ENCODE results near the gene SUGP1.

Gene SUGP1

DNA sequence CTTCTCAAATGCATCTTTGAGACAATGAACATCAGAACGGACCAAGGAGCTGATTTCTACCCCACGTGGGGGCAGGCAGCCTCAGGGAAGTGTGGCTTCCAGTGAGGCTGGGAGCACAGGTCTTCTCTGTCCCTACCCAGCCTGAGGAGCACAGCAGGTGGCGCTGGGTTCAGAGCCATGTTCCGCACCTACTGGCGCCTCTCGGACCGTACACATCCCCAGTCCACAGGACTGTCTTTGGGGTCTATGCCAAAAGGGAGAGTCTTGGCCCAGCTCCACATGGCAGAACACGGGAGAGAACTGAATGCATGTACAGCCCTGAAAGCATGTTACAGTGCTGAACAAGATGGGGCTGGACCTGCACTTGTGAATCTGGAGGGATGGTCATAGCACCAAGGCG, 22.6 kb downstream of the SUGP1 start:
- DNase-seq (ENCODE audit: low read depth), result no peak

DNA sequence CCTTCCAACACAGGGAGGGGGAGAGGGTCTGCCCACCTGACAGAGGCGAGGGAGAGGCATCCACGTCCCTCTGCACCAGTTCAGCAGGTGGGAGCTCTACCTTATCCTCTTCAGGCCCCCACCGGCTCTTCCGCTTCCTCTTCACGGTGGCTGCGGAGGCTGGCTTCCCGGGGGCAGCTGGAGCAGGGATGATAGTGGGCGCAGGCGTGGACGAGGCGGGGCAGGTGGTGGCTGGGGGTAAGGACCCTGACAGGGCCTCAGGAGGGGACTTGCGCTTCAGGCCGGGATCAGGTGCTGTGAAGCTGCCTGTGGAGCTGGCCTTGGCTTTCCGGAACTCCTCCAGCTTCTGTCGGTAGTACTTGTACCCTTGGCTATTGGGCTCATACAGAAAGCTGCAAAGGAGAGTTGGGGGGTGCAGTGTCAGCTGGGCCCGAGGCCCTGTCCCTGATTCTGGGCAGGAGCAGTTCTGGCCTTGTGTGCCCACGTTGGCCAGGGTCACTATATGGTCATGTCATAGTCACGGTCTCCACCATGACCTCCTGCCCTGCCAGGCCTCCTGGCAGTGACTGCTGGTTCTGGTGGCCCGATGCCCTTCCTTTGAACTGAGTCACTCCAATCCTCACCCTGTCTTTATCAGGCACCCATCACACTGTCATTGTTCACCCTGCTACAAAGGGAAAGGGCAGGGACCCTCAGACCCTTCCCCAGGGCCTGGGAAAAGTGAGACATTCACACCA, 23.2 kb downstream of the SUGP1 start:
- no peak for DNase-seq (ENCODE audit: low read depth)

DNA sequence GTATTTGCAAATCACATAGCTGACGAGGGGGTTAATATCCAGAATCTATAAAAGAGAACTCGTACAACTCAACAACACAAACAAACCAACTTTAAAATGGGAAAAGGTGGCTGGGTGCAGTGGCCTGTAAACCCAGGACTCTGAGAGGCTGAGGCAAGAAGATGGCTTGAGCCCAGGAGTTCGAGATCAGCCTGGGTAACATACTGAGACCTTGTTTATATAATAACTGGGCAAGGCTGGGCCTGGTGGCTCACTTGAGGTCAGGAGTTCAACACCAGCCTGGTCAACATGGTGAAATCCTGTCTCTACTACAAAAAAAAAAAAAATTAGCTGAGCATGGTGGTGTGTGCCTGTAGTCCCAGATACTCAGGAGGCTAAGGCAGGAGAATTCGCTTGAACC, 25.4 kb downstream of the SUGP1 start:
- DNase-seq (ENCODE audit: low read depth), result no peak

DNA sequence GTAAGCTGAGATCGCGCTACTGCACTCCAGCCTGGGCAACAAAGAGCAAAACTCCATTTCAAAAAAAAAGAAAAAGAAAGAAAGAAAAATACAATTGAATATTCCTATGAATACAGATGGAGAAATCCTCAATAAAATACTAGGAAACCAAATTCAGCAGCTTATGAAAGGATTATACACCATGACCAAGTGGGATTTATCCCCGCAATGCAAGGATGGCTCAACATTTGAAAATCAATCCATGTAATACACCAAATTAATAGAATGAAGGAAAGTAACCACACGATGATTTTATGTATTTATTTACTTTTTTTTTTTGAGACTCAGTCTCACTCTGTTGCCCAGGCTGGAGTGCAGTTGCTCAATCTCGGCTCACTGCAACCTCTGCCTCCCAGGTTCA, 27.7 kb downstream of the SUGP1 start:
- DNase-seq (ENCODE audit: low read depth), result no peak

DNA sequence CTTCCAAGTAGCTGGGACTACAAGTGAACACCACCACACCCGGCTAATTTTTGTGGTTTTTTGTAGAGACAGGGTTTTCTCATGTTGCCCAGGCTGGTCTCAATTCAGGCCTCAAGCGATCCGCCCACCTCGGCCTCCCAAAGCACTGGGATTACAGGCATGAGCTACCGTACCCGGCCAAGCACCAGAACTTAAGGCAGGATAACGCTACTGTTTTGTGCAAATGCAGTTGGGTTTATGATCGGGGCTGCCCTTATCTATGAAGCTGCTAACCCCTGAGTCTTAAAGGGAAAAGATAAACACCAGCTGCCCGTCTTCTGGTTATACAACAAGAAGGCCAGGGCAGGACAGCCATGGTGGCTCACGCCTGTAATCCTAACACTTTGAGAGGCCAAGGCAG, 34.6 kb downstream of the SUGP1 start:
- no peak for DNase-seq (ENCODE audit: low read depth)

DNA sequence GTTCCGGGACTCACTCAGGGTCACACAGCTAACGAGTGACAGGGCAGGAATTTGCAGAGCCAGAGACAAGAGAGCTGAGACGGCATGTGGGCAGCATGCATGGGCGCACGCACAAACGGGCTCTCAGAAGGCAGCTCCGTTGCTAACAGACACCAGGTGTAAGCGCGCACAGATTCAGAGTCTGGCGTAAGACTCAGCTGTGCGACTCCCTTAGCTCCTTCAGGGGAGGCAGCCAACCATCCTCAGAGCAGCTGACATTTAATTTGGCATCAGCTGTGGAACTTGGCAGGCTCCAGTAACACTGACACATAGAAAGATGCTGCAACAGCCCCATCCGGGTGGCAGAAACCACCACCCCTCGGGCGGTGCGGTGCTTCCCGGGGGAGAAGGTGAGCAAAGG, 39.7 kb downstream of the SUGP1 start:
- no peak for DNase-seq (ENCODE audit: low read depth)

DNA sequence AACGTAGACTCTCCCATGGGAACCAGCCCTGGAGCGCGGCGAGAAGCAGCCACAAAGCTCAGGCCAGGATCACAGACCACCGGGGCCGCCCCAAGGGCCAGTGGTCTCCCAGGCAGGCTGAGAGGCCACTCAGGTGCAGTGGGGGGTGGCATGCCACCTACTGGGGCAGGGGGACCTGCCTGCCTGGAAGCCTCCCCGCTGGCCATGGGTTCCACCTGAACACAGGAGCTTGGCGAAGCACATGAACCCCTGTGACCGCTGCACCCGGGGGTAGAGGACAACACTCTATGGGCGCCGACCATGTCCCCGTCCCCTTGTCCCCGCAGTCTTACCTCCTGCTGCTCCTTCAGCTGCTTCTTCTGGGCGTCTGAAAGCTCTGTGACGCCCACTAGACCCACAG, 40.5 kb downstream of the SUGP1 start:
- no peak for DNase-seq (ENCODE audit: low read depth)

DNA sequence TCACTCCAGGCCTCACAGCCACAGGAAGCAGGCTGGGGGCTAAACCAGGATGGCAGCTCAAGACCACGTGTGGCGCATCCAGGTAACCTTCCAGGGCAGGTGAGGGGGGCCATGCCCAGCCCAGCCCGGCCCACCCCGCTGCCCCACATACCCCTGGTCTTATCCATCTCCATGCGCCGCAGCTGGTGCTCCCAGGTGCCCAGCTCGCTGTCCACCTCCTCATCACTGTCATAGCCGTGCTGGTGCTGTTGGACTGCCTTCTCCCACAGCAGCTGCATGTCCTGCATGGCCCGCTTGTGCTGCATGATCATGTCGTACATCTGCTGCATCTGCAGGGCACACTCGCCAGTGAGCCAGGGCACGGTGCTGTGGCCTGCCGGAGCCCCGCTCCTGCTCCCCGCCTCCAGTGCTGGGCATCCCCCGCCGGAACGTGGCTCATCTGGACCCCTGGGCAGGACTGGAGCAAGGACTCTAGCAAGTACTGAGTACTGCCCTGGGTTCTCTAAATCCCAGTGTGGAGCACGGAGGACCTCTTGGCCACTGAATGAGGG, 41.2 kb downstream of the SUGP1 start:
- DNase-seq (ENCODE audit: low read depth), result no peak

DNA sequence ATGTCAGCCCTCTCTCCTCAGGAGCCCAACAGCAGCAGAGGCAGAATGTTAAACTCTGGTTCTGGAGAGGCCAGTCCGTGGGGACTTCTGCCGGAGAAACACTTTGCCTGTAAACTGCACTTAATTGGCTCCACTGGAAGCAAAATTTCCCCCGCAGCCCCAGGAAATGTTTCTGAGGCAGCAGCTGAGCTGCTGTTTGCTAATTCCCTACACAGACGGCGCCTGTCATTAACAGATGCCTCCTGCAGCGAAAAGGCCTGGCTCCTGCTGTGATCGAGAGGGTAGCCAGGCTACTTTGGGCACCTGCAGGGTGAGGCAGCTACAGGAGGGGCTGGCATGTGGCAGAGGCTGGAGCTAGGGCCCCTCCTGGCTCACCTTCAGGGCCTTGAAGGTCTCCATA, 42.0 kb downstream of the SUGP1 start:
- DNase-seq (ENCODE audit: low read depth), result no peak

DNA sequence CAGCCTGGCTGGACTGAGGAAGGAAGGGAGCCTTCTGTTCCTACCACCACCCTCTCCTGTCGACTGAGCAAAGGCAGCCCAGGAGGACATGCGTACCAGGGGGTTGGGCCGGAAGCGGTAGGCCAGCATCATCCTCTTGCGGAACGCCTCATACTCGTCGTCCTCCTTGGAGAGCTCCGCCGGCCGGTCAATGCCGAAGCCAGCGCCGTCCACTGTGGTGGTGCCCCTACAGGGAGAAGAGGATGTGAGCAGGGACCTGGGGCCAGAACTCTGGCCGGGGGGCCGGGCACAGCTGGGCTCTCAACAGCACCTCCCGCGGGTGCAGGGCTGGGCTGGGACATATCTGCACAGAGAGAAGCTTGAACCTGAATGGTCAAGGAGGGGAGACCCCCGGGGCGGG, 43.5 kb downstream of the SUGP1 start:
- no peak for DNase-seq (ENCODE audit: low read depth)

DNA sequence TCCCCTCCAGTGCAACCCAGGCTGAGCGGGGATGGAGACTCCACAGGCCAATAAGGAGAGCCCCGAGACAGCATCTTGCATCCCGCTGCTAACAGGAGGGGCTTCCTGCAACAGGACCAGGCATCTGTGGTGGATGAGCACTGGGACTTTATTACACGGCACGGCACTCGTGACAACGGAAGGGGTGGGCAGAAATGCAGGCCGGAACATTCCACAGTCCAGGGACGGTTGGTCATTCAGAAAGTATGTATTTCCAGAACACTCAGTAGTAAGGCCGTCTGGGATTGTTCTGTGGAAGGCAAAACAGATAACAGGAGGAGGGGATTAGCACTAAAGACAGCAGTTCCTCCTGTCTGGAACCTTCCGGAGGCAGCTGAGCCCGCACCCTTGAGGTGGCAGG, 43.9 kb downstream of the SUGP1 start:
- no peak for DNase-seq (ENCODE audit: low read depth)

DNA sequence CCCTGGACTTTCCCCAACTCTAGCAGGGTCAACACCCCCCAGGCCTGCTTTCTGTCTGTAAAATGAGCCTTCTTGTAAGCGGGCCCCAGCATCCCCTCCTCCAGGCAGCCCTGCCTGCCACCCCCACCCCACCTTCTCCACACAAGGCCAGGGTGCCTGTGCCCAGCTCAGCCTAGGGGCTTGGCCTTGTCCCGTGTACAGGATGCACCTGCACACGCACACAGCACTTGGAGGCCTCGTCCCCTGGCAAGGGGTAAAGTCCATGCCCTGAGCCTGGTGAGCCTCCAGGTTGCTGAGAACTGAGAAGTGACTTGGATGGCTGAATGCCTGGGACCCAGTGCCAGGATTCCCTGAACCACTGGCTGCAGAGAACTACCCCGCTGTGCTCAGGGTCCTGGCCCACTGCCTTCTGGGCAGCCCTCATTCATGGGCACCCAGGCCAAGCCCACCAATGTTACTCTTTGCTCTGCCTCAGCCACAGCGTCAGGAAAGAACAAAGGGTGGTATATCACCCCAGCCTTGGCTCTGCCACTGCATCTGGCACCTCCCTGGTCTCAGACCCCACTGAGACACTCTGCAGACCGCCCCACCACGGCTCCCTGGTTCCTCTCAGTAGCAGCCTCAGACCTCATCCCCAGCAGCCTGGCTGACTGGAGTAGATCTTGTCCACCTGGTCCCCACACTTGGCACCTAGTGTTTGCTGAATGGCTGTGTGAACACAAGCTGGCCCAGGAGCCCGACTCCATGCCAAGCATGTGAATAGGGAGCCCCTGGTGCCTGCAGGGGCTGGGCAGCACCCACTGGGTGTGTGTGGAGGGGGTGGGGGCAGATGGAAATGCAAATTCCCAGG, 45.4 kb downstream of the SUGP1 start:
- no peak for DNase-seq (ENCODE audit: low read depth)

DNA sequence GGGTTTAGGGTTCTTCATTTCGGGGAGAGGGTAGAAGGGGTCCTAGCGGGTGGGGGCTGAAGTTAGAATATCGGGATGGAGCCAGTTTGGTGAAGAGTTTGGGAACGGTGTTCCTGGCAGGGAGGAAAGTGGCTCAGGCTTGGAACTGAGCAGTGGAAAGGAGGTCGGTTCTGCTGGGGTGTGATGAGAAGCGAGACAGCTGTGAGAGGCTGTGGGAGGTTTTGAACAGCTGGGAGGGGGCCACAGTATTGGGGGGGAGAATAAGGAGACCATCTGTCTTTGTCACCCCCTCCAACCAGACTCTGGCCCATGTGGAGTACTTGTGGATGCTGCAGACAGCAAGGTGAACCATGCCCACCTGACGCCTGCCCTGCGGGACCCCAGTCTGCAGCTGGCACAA, 46.2 kb downstream of the SUGP1 start:
- DNase-seq (ENCODE audit: low read depth), result no peak

DNA sequence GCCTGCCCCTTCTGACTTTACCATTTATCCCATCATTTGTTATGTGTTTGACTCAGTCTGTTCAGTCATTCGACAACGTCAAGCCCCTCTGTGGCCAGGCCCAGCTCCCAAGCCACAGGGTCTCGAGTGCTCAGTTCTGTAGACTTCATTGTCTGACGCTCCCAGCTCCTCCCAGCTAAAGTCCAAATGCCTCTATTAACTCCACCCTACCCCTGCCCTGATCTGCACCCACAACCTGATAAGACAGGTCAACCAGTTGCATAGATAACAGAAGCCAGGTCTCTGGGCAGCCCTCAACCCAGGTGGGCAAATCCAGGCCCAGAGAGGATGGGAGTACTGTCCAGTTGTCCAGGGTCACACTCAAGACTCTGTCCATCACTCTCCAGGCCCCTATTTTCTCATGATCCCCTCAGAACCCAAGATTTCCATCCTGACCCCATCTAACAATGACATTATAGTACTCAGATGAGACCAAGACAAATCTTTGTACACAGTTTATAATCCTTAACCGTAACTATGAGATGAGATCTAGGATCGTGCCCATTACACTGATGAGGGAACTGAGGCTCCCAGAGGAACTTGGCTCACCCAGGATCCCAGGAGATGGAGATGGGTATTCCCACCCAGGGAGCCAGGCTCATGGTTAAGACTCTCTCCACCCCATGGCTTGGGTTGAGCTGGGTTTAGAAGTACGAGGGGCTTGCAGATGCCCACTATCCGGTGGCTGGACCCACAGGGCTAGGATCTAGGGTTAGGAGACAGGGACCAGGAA, 48.3 kb downstream of the SUGP1 start:
- DNase-seq (ENCODE audit: low read depth), result no peak

DNA sequence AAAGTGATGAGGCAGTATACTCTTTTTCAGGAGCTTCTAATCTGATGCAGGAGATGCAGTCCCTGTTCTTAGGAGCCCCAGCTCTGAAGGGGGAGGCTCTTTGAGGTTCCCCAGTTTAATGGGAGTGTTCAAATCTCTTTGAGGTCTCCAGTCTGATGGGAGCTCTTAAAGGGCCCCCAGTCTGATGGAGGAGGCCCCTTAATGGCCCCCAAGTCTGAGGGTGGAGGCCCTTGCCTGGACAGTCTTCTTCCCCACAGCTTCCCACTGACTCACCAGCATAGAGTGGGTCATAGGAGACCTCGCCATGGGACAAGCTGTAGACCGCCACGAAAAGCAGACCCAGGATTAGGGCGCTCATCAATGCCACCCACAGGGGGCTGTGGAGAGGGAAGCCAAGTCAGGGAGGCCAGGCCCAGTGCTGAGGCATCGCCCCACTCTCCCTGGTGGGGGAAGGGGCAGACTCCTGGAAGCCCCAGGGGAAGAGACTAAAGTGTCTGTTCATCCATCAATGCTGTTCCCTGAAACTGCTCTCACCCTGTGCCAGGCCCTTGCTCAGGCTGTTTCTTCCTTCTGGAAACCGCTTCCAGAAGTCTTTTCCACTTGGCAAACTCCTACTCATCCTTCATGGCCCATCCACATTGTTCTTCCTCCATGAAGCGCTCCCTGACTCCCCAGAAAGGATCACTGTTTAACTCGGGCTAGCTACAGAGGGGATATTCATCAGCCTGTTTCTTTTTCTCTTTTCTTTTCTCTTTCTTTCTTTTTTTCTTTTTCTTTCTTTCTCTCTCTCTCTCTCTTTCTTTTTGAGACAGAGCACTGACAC, 49.3 kb downstream of the SUGP1 start:
- no peak for DNase-seq (ENCODE audit: low read depth)

DNA sequence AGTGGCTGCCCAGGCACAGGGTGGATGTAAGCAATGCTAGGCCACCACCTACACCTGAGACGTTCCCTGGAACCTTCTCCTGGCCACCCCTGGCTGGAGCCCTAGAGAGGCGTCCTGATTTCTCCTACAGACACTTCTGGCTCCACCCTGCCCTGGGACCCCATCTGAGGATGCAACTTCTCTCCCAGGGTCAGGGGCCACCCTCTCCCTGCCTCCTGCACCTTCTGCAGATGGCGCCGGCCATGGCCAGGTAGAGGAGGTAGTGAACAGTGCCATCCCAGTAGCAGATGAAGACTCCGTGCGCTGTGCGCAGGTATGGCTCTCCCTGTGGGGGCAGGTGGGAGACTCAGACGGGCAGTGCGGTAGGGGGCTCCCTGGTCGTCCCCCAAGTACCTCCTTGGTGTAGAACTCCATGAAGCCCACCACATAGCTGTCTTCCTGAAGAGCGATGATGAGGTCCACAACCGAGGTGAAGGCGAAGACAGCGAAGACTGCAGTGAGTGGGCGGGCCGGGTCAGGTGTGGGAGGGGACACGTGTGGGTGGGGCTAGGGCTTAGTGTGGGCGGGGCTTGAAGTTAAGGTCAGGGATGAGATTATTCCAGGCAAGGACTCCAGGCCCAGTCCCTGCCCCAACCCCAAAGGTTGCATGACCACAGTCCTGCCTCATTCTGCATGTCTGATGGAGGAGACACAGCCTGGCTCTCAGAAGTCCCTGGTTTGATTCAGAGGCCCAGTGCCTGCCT, 50.2 kb downstream of the SUGP1 start:
- no peak for DNase-seq (ENCODE audit: low read depth)

DNA sequence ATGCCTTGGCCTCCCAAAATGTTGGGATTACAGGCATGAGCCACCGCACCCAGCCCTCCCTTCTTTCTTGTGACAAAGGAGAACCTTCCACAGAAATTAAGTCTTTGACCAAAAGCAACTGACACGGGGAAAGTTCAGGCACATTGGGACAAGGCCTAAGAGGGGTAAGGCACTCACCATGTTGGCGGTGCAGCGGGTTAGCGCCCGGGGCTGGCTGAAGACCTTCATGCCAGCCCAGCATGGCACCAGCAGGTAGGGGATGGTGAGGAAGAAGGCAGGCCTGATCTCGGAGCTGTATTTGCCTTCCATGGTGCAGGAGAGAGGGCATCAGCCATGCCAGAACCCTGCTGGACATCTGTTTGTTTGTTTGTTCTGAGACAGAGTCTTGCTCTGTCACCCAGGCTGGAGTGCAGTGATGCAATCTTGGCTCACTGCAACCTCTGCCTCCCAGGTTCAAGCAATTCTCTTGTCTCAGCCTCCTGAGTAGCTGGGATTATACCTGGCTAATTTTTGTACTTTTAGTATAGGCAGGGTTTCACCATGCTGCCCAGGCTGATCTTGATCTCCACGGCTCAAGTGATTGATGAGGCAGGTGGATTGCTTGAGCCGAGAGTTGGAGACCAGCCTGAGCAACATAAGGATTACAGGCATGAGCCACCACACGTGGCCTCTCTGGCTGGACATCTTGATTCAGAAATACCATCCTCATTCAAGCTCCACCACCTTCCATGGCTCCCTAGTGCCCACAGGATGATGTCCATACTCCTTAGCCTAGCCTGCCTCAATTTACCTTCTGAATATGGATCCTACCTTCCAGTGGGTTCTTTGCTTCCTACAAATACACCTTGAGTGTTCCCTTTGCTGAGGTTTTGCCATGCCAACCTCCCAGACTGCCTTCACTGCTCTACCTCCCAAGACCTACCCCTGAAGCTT, 51.6 kb downstream of the SUGP1 start:
- no peak for DNase-seq (ENCODE audit: low read depth)

DNA sequence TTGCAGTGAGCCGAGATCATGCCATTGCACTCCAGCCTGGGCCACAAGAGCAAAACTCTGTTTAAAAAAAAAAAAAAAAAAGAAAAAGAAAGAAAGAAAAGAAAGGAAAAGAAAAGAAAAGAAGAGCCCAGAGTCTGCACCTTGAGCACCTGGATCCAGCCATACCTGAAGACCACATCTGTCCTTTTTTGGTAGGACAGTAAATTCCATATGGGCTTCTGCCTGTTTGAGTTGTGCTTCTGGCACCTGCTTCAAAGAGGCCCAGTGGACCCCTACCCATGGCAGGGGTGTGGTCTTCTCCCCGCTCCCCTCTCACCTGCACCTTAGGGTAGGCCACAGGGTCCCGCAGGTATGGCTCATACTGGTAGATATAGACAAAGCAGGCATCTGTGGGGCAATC, 53.0 kb downstream of the SUGP1 start:
- DNase-seq (ENCODE audit: low read depth), result no peak

DNA sequence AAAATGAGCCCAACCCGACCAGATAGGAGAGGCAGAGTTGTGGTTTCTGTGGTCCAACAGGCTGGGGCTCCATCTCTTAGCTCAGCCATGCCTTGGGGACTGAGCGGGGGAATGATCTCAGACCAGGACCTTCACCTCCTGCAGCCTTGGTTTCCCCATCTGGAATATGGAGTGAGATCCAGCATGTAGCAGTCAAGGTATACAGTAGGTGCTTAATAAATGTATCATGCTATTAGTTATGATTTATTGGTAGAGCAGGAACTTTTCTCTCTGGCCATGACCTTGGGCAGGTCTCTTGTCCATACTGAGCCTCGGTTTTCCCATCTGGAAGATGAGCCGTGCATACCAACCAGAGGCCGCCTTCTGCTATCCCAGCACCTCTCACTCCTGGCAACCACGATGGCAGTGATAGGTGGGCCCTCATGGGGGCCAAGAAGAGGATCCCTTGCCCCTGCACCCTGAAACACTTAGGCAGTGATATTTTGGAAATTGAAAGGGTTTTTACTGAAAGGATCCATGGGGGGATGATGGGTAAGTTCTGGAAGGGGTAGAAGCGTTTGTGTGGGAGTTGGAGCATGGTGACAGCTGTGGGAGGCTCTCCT, 56.3 kb downstream of the SUGP1 start:
- DNase-seq (ENCODE audit: low read depth), result no peak

Data from T follicular helper cell (primary cell).